Activated naive CD8-positive, alpha-beta T cell treated with anti-CD3 and anti-CD28 coated beads for 36 hours (primary cell): ENCODE data around the gene SPSB2. TPM values are rescaled to one million over a fixed set of nuclear protein-coding genes. Genes with fewer than 3 reads are reported as not detected.
"Not testable (repeated sequence)": the region's sequence is repeated elsewhere in the genome, so short reads cannot be mapped to it uniquely, and the experiment has no call there.

Experiments used
- DNase-seq: peaks from one replicate; pipeline ENCODE4 v3.0.0; 2021
- H3K27ac Mint-ChIP-seq: one replicate; pipeline ENCODE4 v1.8.0; 2022; ENCODE audit warnings: mild to moderate bottlenecking, moderate library complexity, mixed read lengths
- H3K27me3 Mint-ChIP-seq: one replicate; pipeline ENCODE4 v1.8.0; 2022; ENCODE audit warnings: mild to moderate bottlenecking, mixed read lengths
- H3K36me3 Mint-ChIP-seq: one replicate; pipeline ENCODE4 v1.8.0; 2021; ENCODE audit warnings: mild to moderate bottlenecking, mixed read lengths
- H3K4me1 Mint-ChIP-seq: one replicate; pipeline ENCODE4 v1.8.0; 2021; ENCODE audit warnings: mixed read lengths
- H3K4me3 Mint-ChIP-seq: one replicate; pipeline ENCODE4 v1.8.0; 2022; ENCODE audit warnings: mild to moderate bottlenecking, moderate library complexity, mixed read lengths
- H3K9me3 Mint-ChIP-seq: one replicate; pipeline ENCODE4 v1.8.0; 2022; ENCODE audit warnings: mixed read lengths
- total RNA-seq, 2 experiments: library from RNA; stranded (reverse); gene quantifications; one replicate each; pipeline ENCODE4 v1.2.3, GENCODE V29; 2021

The SPSB2 gene
- total RNA-seq, 2 experiments from 2014 or later: 2.7 to 3.0 TPM

- peaks cover 19% of the 10 kb centered on the region for H3K4me1 Mint-ChIP-seq
- DNase-seq, H3K36me3 Mint-ChIP-seq, H3K27me3 Mint-ChIP-seq, H3K9me3 Mint-ChIP-seq, H3K27ac Mint-ChIP-seq, H3K4me3 Mint-ChIP-seq: not testable (repeated sequence)
Observed at GRCh38 chr12:6888794-6889193, 15.7 kb upstream of the SPSB2 start.

GRCh38 chr12:6888360-6888759, 15.3 kb upstream of the SPSB2 start:
- no peak overlapping the region for H3K27ac Mint-ChIP-seq
- peaks cover 3% of the 10 kb centered on the region for H3K36me3 Mint-ChIP-seq

GRCh38 chr12:6887460-6887859, 14.4 kb upstream of the SPSB2 start:
- no peaks in the 10 kb centered on the region for H3K27me3 Mint-ChIP-seq
- H3K4me1 Mint-ChIP-seq: peaks cover 16% of the 10 kb centered on the region
- DNase-seq: no peak
- H3K27ac Mint-ChIP-seq: no peak overlapping the region
- H3K4me3 Mint-ChIP-seq: no peak overlapping the region
- H3K9me3 Mint-ChIP-seq: no peaks in the 10 kb centered on the region
- H3K36me3 Mint-ChIP-seq: peaks cover 5% of the 10 kb centered on the region

More at GRCh38 chr12:6888360-6888759, 15.3 kb upstream of the SPSB2 start:
- H3K27me3 Mint-ChIP-seq: no peaks in the 10 kb centered on the region
- H3K4me1 Mint-ChIP-seq: peaks cover 19% of the 10 kb centered on the region
- DNase-seq: no peak
- H3K9me3 Mint-ChIP-seq: no peaks in the 10 kb centered on the region
- H3K4me3 Mint-ChIP-seq: no peak overlapping the region

- not testable (repeated sequence) for H3K27ac Mint-ChIP-seq, H3K9me3 Mint-ChIP-seq, H3K27me3 Mint-ChIP-seq, H3K36me3 Mint-ChIP-seq, H3K4me3 Mint-ChIP-seq, H3K4me1 Mint-ChIP-seq, DNase-seq
Observed at GRCh38 chr12:6886206-6886999, 13.3 kb upstream of the SPSB2 start.

- Mint-ChIP-seq H3K27ac (no peak overlapping the region), H3K36me3 (peaks cover 5% of the 10 kb centered on the region), H3K9me3 (no peaks in the 10 kb centered on the region), H3K4me3 (no peak overlapping the region), H3K27me3 (no peaks in the 10 kb centered on the region), H3K4me1 (no peaks in the 10 kb centered on the region)
- no peak for DNase-seq
Observed at GRCh38 chr12:6884539-6884938, 11.4 kb upstream of the SPSB2 start.

GRCh38 chr12:6883683-6884082, 10.6 kb upstream of the SPSB2 start:
- H3K4me1 Mint-ChIP-seq: no peaks in the 10 kb centered on the region
- DNase-seq: no peak
- no peak overlapping the region for H3K27ac Mint-ChIP-seq
- H3K36me3 Mint-ChIP-seq: peaks cover 5% of the 10 kb centered on the region
- no peaks in the 10 kb centered on the region for H3K9me3 Mint-ChIP-seq
- H3K4me3 Mint-ChIP-seq: no peak overlapping the region
- H3K27me3 Mint-ChIP-seq: no peaks in the 10 kb centered on the region

GRCh38 chr12:6883252-6883651, 10.1 kb upstream of the SPSB2 start:
- Mint-ChIP-seq H3K4me3 (no peak overlapping the region), H3K36me3 (peaks cover 5% of the 10 kb centered on the region), H3K9me3 (no peaks in the 10 kb centered on the region), H3K27me3 (no peaks in the 10 kb centered on the region), H3K4me1 (no peaks in the 10 kb centered on the region), H3K27ac (no peak overlapping the region)
- DNase-seq: no peak

GRCh38 chr12:6879824-6880223, 6.7 kb upstream of the SPSB2 start:
- H3K4me3 Mint-ChIP-seq, DNase-seq, H3K4me1 Mint-ChIP-seq, H3K9me3 Mint-ChIP-seq, H3K27me3 Mint-ChIP-seq: not testable (repeated sequence)
- peak overlapping the region; percentile 42 for H3K27ac Mint-ChIP-seq
- peaks cover 17% of the 10 kb centered on the region for H3K36me3 Mint-ChIP-seq

- not testable (repeated sequence) for H3K27me3 Mint-ChIP-seq
Observed at GRCh38 chr12:6874015-6874368, 889 bp upstream of the SPSB2 start.

GRCh38 chr12:6872073-6873048, 742 bp downstream of the SPSB2 start:
- Mint-ChIP-seq H3K36me3 (peaks cover 63% of the 10 kb centered on the region), H3K9me3 (no peaks in the 10 kb centered on the region), H3K4me1 (peaks cover 48% of the 10 kb centered on the region)

More at GRCh38 chr12:6874015-6874368, 889 bp upstream of the SPSB2 start:
- not testable (repeated sequence) for DNase-seq, H3K9me3 Mint-ChIP-seq
- Mint-ChIP-seq H3K27ac (peak overlapping the region; percentile 79), H3K36me3 (peaks cover 53% of the 10 kb centered on the region), H3K4me1 (peaks cover 42% of the 10 kb centered on the region), H3K4me3 (peak overlapping the region; percentile 90)

GRCh38 chr12:6871052-6871957, 1.8 kb downstream of the SPSB2 start:
- H3K36me3 Mint-ChIP-seq: peaks cover 59% of the 10 kb centered on the region
- H3K4me1 Mint-ChIP-seq: peaks cover 56% of the 10 kb centered on the region
- H3K27me3 Mint-ChIP-seq: no peaks in the 10 kb centered on the region
- peak; percentile 56 for DNase-seq
- peak overlapping the region; percentile 90 for H3K4me3 Mint-ChIP-seq
- H3K27ac Mint-ChIP-seq: peak overlapping the region; percentile 95
- no peaks in the 10 kb centered on the region for H3K9me3 Mint-ChIP-seq

More at GRCh38 chr12:6872073-6873048, 742 bp downstream of the SPSB2 start:
- DNase-seq: peak; percentile 89
- H3K27ac Mint-ChIP-seq: peak overlapping the region; percentile 95
- peak overlapping the region; percentile 90 for H3K4me3 Mint-ChIP-seq
- no peaks in the 10 kb centered on the region for H3K27me3 Mint-ChIP-seq

GRCh38 chr12:6870304-6870703, 2.8 kb downstream of the SPSB2 start:
- H3K9me3 Mint-ChIP-seq, DNase-seq, H3K27me3 Mint-ChIP-seq: not testable (repeated sequence)
- Mint-ChIP-seq H3K4me1 (peaks cover 65% of the 10 kb centered on the region), H3K27ac (peak overlapping the region; percentile 95), H3K36me3 (peaks cover 56% of the 10 kb centered on the region), H3K4me3 (peak overlapping the region; percentile 90)

- Mint-ChIP-seq H3K27me3 (no peaks in the 10 kb centered on the region), H3K4me3 (peak overlapping the region; percentile 90), H3K4me1 (peaks cover 65% of the 10 kb centered on the region), H3K9me3 (no peaks in the 10 kb centered on the region), H3K27ac (peak overlapping the region; percentile 95), H3K36me3 (peaks cover 59% of the 10 kb centered on the region)
- peak; percentile 80 for DNase-seq
Observed at GRCh38 chr12:6869049-6870021, 3.8 kb downstream of the SPSB2 start.
